ENCODE results near the gene ZNF710. TPM values are rescaled to one million over a fixed set of nuclear protein-coding genes. Genes with fewer than 3 reads are reported as not detected.

ZNF710 gene
- total RNA-seq, 1 experiment from 2014 or later = 10.0 TPM

DNA sequence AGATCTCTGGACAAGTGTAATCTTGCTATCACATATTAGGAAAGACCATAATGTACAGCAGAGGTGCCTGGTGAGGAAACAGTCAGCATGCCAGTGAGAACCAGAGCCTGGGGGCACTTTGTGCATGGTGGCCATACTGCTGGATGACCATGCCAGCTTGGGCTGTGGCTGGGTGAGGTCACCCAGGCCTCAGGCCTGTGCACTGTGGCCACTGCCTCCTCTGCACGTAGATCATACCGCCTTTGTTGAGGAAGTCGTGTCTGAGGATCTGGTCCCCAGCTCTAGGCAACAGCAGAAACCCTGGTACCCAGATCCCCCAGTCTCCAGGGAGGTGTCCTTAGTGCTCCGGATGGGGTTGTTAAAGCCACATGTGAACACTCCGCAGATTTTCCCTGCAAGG, 38.9 kb downstream of the ZNF710 start:
- ChIA-PET POLR2A (no interaction called here), CTCF (no interaction called here), RAD21 (ENCODE audit: low non-redundant PET in 1 of 2, low total read pairs in 2 of 2, uncharacterized antibody in 2 of 2, unreplicated experiment in 2 of 2) (no interaction called here)
- intact Hi-C loops (cut with micrococcal nuclease) = no loop called here
- no peak overlapping the region for H3K4me2 ChIP-seq (ENCODE audit: low read length)
- no peak overlapping the region for H3K4me3 ChIP-seq (replicated peaks in 1 of 2; ENCODE audit: low read depth in 1 of 2, low read length in 2 of 2)
- H3K36me3 ChIP-seq (ENCODE audit: control insufficient read depth in 1 of 2, insufficient read depth in 2 of 2, low read length in 2 of 2) = no peaks in the 10 kb centered on the region
- no peaks in the 10 kb centered on the region for H4K20me1 ChIP-seq (ENCODE audit: insufficient read depth)
- DNase-seq (ENCODE audit: low read depth, low spot score) (no peak), ATAC-seq (no peak)
- TF ChIP-seq SP1 (IDR thresholded peaks at IDR 0.05; ENCODE audit: low read depth) (no peak), ZFX (IDR thresholded peaks at IDR 0.05) (no peak), ELF1 (IDR thresholded peaks at IDR 0.05; ENCODE audit: borderline replicate concordance, low read depth) (no peak), ATF3 (IDR thresholded peaks at IDR 0.05) (no peak), SIN3A (IDR thresholded peaks at IDR 0.05; ENCODE audit: low read depth) (no peak), EZH2 (IDR thresholded peaks at IDR 0.05) (no peak)
- H3K79me2 ChIP-seq (ENCODE audit: insufficient read depth, low read length) = no peaks in the 10 kb centered on the region
- no peaks in the 10 kb centered on the region for H3K27me3 ChIP-seq (ENCODE audit: insufficient read depth, low read length)
- H3K27ac ChIP-seq (ENCODE audit: low read depth, low read length) = no peak overlapping the region
- no TSS peak for BruUV-seq (replicated peaks)
- H3K9me2 ChIP-seq (ENCODE audit: insufficient read depth) = no peaks in the 10 kb centered on the region
- H3K9me3 ChIP-seq (ENCODE audit: control insufficient read depth in 1 of 2, insufficient read depth in 1 of 2, low read depth in 1 of 2, low read length in 2 of 2) = no peaks in the 10 kb centered on the region
- peaks cover 6 to 21% of the 10 kb centered on the region in 2 experiments for H3K4me1 ChIP-seq (ENCODE audit: control insufficient read depth in 1 of 2, insufficient read depth in 2 of 2, low read length in 2 of 2)
- no peak overlapping the region for H3K9ac ChIP-seq (ENCODE audit: low read length)
- no peak overlapping the region for H2AFZ ChIP-seq (ENCODE audit: low read depth, low read length, poor library complexity, severe bottlenecking)

DNA sequence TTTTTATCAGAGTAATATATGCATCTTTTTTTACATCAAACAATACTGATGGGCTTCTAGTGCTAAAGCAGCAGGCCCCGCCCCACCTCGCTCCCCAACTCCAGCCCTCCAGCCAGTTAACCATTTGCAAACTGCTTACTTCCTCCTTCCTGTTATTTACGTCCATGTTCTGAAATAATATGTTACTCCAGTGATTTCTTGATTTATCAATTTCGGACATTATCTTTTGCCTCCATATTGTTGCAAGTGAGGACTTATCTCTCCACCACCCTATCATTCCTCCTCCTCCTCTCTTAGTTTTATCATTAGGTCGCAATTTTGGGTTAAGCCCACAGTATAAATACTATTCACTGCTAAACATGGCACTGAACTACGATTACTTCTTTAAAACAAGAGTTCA, 39.5 kb downstream of the ZNF710 start:
- ChIA-PET CTCF (no interaction called here), POLR2A (no interaction called here), RAD21 (ENCODE audit: low non-redundant PET in 1 of 2, low total read pairs in 2 of 2, uncharacterized antibody in 2 of 2, unreplicated experiment in 2 of 2) (no interaction called here)
- intact Hi-C loops (cut with micrococcal nuclease) = no loop called here
- Histone ChIP-seq H3K9me2 (ENCODE audit: insufficient read depth) (no peaks in the 10 kb centered on the region), H3K36me3 (ENCODE audit: control insufficient read depth in 1 of 2, insufficient read depth in 2 of 2, low read length in 2 of 2) (no peaks in the 10 kb centered on the region), H3K4me2 (ENCODE audit: low read length) (no peak overlapping the region), H3K27ac (ENCODE audit: low read depth, low read length) (no peak overlapping the region), H3K79me2 (ENCODE audit: insufficient read depth, low read length) (no peaks in the 10 kb centered on the region), H3K9me3 (ENCODE audit: control insufficient read depth in 1 of 2, insufficient read depth in 1 of 2, low read depth in 1 of 2, low read length in 2 of 2) (no peaks in the 10 kb centered on the region), H3K4me3 (replicated peaks in 1 of 2; ENCODE audit: low read depth in 1 of 2, low read length in 2 of 2) (no peak overlapping the region), H3K4me1 (ENCODE audit: control insufficient read depth in 1 of 2, insufficient read depth in 2 of 2, low read length in 2 of 2) (peaks cover 0 to 15% of the 10 kb centered on the region in 2 experiments; a peak in 3 of 4 replicates), H3K27me3 (ENCODE audit: insufficient read depth, low read length) (no peaks in the 10 kb centered on the region), H4K20me1 (ENCODE audit: insufficient read depth) (no peaks in the 10 kb centered on the region), H2AFZ (ENCODE audit: low read depth, low read length, poor library complexity, severe bottlenecking) (no peak overlapping the region), H3K9ac (ENCODE audit: low read length) (no peak overlapping the region)
- ATAC-seq (no peak), DNase-seq (ENCODE audit: low read depth, low spot score) (no peak)
- no TSS peak for BruUV-seq (replicated peaks)
- TF ChIP-seq EZH2 (IDR thresholded peaks at IDR 0.05) = no peak
- TF ChIP-seq POLR2A (IDR thresholded peaks at IDR 0.05; ENCODE audit: borderline replicate concordance, extremely low read depth, insufficient read depth, insufficient read length) = no peak
- TF ChIP-seq CEBPB (IDR thresholded peaks at IDR 0.05; ENCODE audit: low read depth) = no peak
- TF ChIP-seq YY1 (IDR thresholded peaks at IDR 0.05; ENCODE audit: extremely low read depth, insufficient replicate concordance, low read depth, low read length) = no peak
- TF ChIP-seq, protein P1, sequence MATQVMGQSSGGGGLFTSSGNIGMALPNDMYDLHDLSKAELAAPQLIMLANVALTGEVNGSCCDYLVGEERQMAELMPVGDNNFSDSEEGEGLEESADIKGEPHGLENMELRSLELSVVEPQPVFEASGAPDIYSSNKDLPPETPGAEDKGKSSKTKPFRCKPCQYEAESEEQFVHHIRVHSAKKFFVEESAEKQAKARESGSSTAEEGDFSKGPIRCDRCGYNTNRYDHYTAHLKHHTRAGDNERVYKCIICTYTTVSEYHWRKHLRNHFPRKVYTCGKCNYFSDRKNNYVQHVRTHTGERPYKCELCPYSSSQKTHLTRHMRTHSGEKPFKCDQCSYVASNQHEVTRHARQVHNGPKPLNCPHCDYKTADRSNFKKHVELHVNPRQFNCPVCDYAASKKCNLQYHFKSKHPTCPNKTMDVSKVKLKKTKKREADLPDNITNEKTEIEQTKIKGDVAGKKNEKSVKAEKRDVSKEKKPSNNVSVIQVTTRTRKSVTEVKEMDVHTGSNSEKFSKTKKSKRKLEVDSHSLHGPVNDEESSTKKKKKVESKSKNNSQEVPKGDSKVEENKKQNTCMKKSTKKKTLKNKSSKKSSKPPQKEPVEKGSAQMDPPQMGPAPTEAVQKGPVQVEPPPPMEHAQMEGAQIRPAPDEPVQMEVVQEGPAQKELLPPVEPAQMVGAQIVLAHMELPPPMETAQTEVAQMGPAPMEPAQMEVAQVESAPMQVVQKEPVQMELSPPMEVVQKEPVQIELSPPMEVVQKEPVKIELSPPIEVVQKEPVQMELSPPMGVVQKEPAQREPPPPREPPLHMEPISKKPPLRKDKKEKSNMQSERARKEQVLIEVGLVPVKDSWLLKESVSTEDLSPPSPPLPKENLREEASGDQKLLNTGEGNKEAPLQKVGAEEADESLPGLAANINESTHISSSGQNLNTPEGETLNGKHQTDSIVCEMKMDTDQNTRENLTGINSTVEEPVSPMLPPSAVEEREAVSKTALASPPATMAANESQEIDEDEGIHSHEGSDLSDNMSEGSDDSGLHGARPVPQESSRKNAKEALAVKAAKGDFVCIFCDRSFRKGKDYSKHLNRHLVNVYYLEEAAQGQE (IDR thresholded peaks at IDR 0.05; ENCODE audit: low read depth) = no peak
- no peak for TF ChIP-seq ATF3 (IDR thresholded peaks at IDR 0.05)
- TF ChIP-seq POLR2AphosphoS5 (IDR thresholded peaks at IDR 0.05; ENCODE audit: low read depth, low read length) = no peak
- TF ChIP-seq CBX3 (IDR thresholded peaks at IDR 0.05; ENCODE audit: low read depth) = no peak
- no peak for TF ChIP-seq ZBTB33 (IDR thresholded peaks at IDR 0.05; ENCODE audit: extremely low read depth, insufficient replicate concordance, low read length)
